IMR-90 (cell line): Measurements from ENCODE around the gene ACOX1. TPM values are rescaled to one million over a fixed set of nuclear protein-coding genes. Genes with fewer than 3 reads are reported as not detected.

Experiments
- ATAC-seq: fragments of 200-7000 bp; cut with Tn5 transposase; 2 replicates; pipeline ENCODE4 v1.9.1; 2020; ENCODE audit warnings: low read depth, mild to moderate bottlenecking, moderate library complexity
- BruUV-seq: library from RNA; stranded (reverse); fragments of 400-500 nt; replicated peaks from 2 replicates; lab custom pipeline; 2021; lab: Mats Ljungman, UMichigan
- CTCF ChIA-PET: fragments of 300-600 bp; formaldehyde crosslinking; extraction: SDS; loops from one replicate; lab custom pipeline; 2021; ENCODE audit warnings: antibody characterized with exemption; lab: Yijun Ruan, JAX
- POLR2A ChIA-PET: fragments of 300-600 bp; sonication (Branson Sonifier 250); formaldehyde crosslinking; loops from one replicate; lab custom pipeline; 2022; ENCODE audit warnings: antibody characterized with exemption; ENCODE audit not compliant: unreplicated experiment; lab: Charles Lee
- DNase-seq: peaks from one replicate; pipeline ENCODE4 v3.0.0; 2013
- H2AFZ ChIP-seq: replicated peaks from 2 replicates; pipeline ENCODE3; 2013; ENCODE audit warnings: low read length, mild to moderate bottlenecking; ENCODE audit not compliant: poor library complexity
- H2AK5ac ChIP-seq: 2 replicates; pipeline ENCODE4 v1.6.1; 2013; ENCODE audit warnings: low read depth, low read length, inconsistent platforms
- H2AK9ac ChIP-seq: replicated peaks from 2 replicates; pipeline ENCODE3; 2013; ENCODE audit warnings: mild to moderate bottlenecking, low read depth, low read length, moderate library complexity; ENCODE audit not compliant: poor library complexity
- H2BK120ac ChIP-seq: 2 replicates; pipeline ENCODE4 v1.6.1; 2013; ENCODE audit warnings: low read depth, low read length, inconsistent platforms
- H2BK15ac ChIP-seq: 3 replicates; pipeline ENCODE4 v1.6.1; 2013; ENCODE audit warnings: low read depth, low read length, inconsistent platforms
- H2BK20ac ChIP-seq: 2 replicates; pipeline ENCODE4 v1.6.1; 2013; ENCODE audit warnings: low read depth, mild to moderate bottlenecking, inconsistent platforms, low read length, moderate library complexity
- H2BK5ac ChIP-seq: 2 replicates; pipeline ENCODE4 v1.6.1; 2013; ENCODE audit warnings: mild to moderate bottlenecking, low read depth, low read length, inconsistent platforms; ENCODE audit not compliant: poor library complexity, severe bottlenecking
- H3K14ac ChIP-seq: replicated peaks from 2 replicates; pipeline ENCODE4 v1.6.1; 2013; ENCODE audit warnings: low read depth, low read length, inconsistent platforms
- H3K18ac ChIP-seq: 2 replicates; pipeline ENCODE4 v1.6.1; 2013; ENCODE audit warnings: low read depth, low read length, control low read depth
- H3K23ac ChIP-seq: 2 replicates; pipeline ENCODE4 v1.6.1; 2013; ENCODE audit warnings: low read depth, low read length, inconsistent platforms
- H3K27ac ChIP-seq: 2 replicates; pipeline ENCODE4 v1.5.1; 2013; ENCODE audit warnings: mild to moderate bottlenecking, control low read depth, low read length; ENCODE audit not compliant: insufficient read depth
- H3K27me3 ChIP-seq: 2 replicates; pipeline ENCODE4 v1.6.1; 2013; ENCODE audit warnings: low read length; ENCODE audit not compliant: control insufficient read depth, insufficient read depth
- H3K36me3 ChIP-seq: 2 replicates; pipeline ENCODE4 v1.6.1; 2013; ENCODE audit warnings: low read length, mixed read lengths; ENCODE audit not compliant: control insufficient read depth, insufficient read depth
- H3K4ac ChIP-seq: 2 replicates; pipeline ENCODE4 v1.6.1; 2013; ENCODE audit warnings: low read depth, low read length, inconsistent platforms
- H3K4me1 ChIP-seq: 2 replicates; pipeline ENCODE4 v1.6.1; 2013; ENCODE audit warnings: low read length, mixed read lengths; ENCODE audit not compliant: control insufficient read depth, insufficient read depth
- H3K4me2 ChIP-seq: 2 replicates; pipeline ENCODE4 v1.6.1; 2013; ENCODE audit warnings: low read depth, mild to moderate bottlenecking, control low read depth, low read length, moderate library complexity
- H3K4me3 ChIP-seq: 2 replicates; pipeline ENCODE4 v1.5.1; 2013; ENCODE audit warnings: low read depth, mild to moderate bottlenecking, control low read depth, low read length, moderate library complexity; ENCODE audit not compliant: insufficient read depth
- H3K56ac ChIP-seq: 2 replicates; pipeline ENCODE4 v1.6.1; 2013; ENCODE audit warnings: low read length, inconsistent platforms; ENCODE audit not compliant: insufficient read depth; ENCODE audit errors: extremely low read depth
- H3K79me1 ChIP-seq, 2 experiments: 2 replicates each; pipeline ENCODE4 v1.6.1; 2013; ENCODE audit warnings: low read length in 2 of 2, inconsistent platforms in 1 of 2, low read depth in 1 of 2
- H3K9ac ChIP-seq: 2 replicates; pipeline ENCODE4 v1.6.1; 2013; ENCODE audit warnings: low read depth, low read length, control low read depth
- H3K9me1 ChIP-seq: 2 replicates; pipeline ENCODE4 v1.6.1; 2013; ENCODE audit warnings: low read length, inconsistent platforms; ENCODE audit not compliant: insufficient read depth
- H3K9me3 ChIP-seq: 2 replicates; pipeline ENCODE4 v1.6.1; 2013; ENCODE audit warnings: low read length; ENCODE audit not compliant: control insufficient read depth, insufficient read depth
- H4K20me1 ChIP-seq: 2 replicates; pipeline ENCODE4 v1.6.1; 2013; ENCODE audit warnings: low read length, inconsistent platforms; ENCODE audit not compliant: insufficient read depth
- H4K5ac ChIP-seq: 2 replicates; pipeline ENCODE4 v1.6.1; 2013; ENCODE audit warnings: mild to moderate bottlenecking, low read depth, low read length, control low read depth
- H4K8ac ChIP-seq, 2 experiments: 2 replicates each; pipeline ENCODE4 v1.6.1; 2013; ENCODE audit warnings: low read depth in 2 of 2, low read length in 2 of 2, control low read depth in 1 of 2, inconsistent platforms in 1 of 2
- H4K91ac ChIP-seq: 2 replicates; pipeline ENCODE4 v1.6.1; 2013; ENCODE audit warnings: low read depth, low read length, inconsistent platforms; ENCODE audit not compliant: insufficient read depth
- ELK1 ChIP-seq: fragments of 150-350 bp; IDR thresholded peaks from 2 replicates; pipeline ENCODE4 v1.6.1; 2016; ENCODE audit warnings: low read depth, mild to moderate bottlenecking, low read length, moderate library complexity, borderline replicate concordance
- MAZ ChIP-seq: IDR thresholded peaks from 2 replicates; pipeline ENCODE4 v1.6.1; 2012; ENCODE audit warnings: low read depth, mild to moderate bottlenecking, low read length, improper control_type of control experiment, moderate library complexity, borderline replicate concordance
- NFE2L2 ChIP-seq: fragments of 150-350 bp; IDR thresholded peaks from 2 replicates; pipeline ENCODE4 v1.6.1; 2016; ENCODE audit warnings: low read depth, mild to moderate bottlenecking, low read length
- RAD21 ChIP-seq: IDR thresholded peaks from 2 replicates; pipeline ENCODE4 v1.6.1; 2012; ENCODE audit warnings: low read length, improper control_type of control experiment
- WGBS, 2 experiments: methylation state at CpG; one replicate each; pipeline versions ENCODE4 v1.1.5 to v1.1.7; 2013; ENCODE audit warnings: missing lambda C conversion rate in 2 of 2; ENCODE audit not compliant: insufficient read length in 1 of 2; ENCODE audit errors: extremely low coverage in 2 of 2; 5-methylcytosine and 5-hydroxymethylcytosine counted together
- dilution Hi-C: fragments of 300-500 bp; cut with HindIII; formaldehyde crosslinking; loops from one replicate; pipeline ENCODE4 v1.14.3; 2018; ENCODE audit warnings: low sequenced_read_pairs; ENCODE audit not compliant: unreplicated experiment
- in situ Hi-C: fragments of 300-500 bp; cut with MboI; formaldehyde crosslinking; loops from 3 replicates; pipeline ENCODE4 v1.14.3; 2019; ENCODE audit warnings: low sequenced_read_pairs, inconsistent platforms, mixed read lengths
- intact Hi-C: fragments of 100-400 bp; cut with micrococcal nuclease; formaldehyde crosslinking; loops from 2 replicates; pipeline ENCODE4 v1.10.0; 2022
- polyA plus RNA-seq, 3 experiments: library from polyadenylated mRNA; depleted of rRNA; stranded (reverse); fragments of >200 nt; gene quantifications; 2 replicates each; pipeline ENCODE4 v1.2.3, GENCODE V29; 2012; ENCODE audit warnings: low replicate concordance in 1 of 3
- total RNA-seq: library from RNA; depleted of rRNA; stranded (reverse); fragments of >200 nt; gene quantifications from 2 replicates; pipeline ENCODE4 v1.2.3, GENCODE V29; 2012
- TF ChIP-seq, protein P1 (sequence below): conservative IDR thresholded peaks from 2 replicates; pipeline ENCODE4 v1.5.1; 2012; ENCODE audit warnings: mild to moderate bottlenecking, low read depth, low read length, improper control_type of control experiment

Gene ACOX1
- total and polyA plus RNA-seq, 2 of the 4 experiments (the other 2 are of a cell fraction): 16.1 to 94.8 TPM

DNA sequence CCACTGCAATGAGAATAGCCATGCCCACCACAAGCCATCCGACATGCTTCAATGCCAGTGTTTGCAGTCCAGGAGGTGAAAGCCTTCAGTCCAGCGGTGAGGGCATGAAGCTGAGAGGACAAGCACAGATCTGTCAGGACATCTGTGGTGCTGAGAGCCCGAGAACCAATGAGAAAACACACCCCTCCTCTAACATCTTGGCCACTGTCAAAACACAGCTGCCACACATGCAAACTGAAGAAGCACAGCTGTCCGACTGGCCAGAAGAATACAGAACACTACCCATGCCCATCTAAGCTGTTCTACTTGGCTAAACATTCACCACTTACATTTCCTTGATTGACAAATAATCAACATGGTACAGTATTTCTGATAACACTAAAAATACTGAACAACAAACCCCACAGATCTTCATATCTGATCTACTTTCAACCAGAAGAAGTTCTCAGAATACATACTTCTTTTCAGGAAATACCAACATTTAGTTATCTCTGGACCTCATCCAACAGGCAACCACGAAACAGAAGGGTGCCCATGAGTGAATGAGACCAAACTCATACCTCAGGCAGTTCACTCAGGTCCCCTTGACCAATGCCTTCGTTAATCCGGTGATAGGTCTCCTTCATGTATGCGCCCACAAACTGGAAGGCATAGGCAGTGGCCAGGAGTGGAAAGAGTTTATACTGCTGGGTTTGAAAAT is 28.0 kb downstream of the ACOX1 start:
- Histone ChIP-seq H3K79me1 (no peaks in the 10 kb centered on the region), H3K36me3 (peaks cover 56% of the 10 kb centered on the region), H3K9me3 (no peaks in the 10 kb centered on the region), H3K4me2 (no peak overlapping the region), H2AFZ (no peak overlapping the region), H3K56ac (no peak overlapping the region), H2BK5ac (no peak overlapping the region), H4K20me1 (peaks cover 6% of the 10 kb centered on the region; the same call in 1 of the 2 replicates), H2AK5ac (no peak overlapping the region), H2AK9ac (peak overlapping the region; percentile 1), H3K14ac (no peak overlapping the region), H2BK20ac (no peak overlapping the region), H3K18ac (no peak overlapping the region), H4K5ac (no peak overlapping the region), H3K4me1 (peaks cover 2% of the 10 kb centered on the region; the same call in 1 of the 2 replicates), H3K23ac (no peak overlapping the region), H2BK15ac (no peak overlapping the region), H2BK120ac (no peak overlapping the region), H4K91ac (no peak overlapping the region), H3K27me3 (no peaks in the 10 kb centered on the region), H3K27ac (peak overlapping the region; percentile 31; the same call in 1 of the 2 replicates), H3K9me1 (peaks cover 4% of the 10 kb centered on the region; the same call in 1 of the 2 replicates), H4K8ac (no peak overlapping the region), H3K9ac (no peak overlapping the region), H3K4me3 (no peak overlapping the region), H3K4ac (no peak overlapping the region)
- no TSS peak for BruUV-seq
- TF ChIP-seq NFE2L2 (no peak), ELK1 (no peak), RAD21 (no peak), MAZ (no peak)
- TF ChIP-seq, protein P1, sequence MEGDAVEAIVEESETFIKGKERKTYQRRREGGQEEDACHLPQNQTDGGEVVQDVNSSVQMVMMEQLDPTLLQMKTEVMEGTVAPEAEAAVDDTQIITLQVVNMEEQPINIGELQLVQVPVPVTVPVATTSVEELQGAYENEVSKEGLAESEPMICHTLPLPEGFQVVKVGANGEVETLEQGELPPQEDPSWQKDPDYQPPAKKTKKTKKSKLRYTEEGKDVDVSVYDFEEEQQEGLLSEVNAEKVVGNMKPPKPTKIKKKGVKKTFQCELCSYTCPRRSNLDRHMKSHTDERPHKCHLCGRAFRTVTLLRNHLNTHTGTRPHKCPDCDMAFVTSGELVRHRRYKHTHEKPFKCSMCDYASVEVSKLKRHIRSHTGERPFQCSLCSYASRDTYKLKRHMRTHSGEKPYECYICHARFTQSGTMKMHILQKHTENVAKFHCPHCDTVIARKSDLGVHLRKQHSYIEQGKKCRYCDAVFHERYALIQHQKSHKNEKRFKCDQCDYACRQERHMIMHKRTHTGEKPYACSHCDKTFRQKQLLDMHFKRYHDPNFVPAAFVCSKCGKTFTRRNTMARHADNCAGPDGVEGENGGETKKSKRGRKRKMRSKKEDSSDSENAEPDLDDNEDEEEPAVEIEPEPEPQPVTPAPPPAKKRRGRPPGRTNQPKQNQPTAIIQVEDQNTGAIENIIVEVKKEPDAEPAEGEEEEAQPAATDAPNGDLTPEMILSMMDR: no peak
- 33% methylated on average over 3 of the region's 8 CpGs; no CpG with 5 or more reads in 1 of the 2 experiments for WGBS, 2 experiments
- DNase-seq (peak; percentile 18), ATAC-seq (peak; percentile 66)
- in situ Hi-C loops (no loop called here), intact Hi-C loops (no loop called here), dilution Hi-C loops (no loop called here)
- ChIA-PET CTCF (no interaction called here), POLR2A (interaction anchor here (0.6 kb wide), 2 partner anchors 22 to 72 kb away, joined by 3 to 6 read pairs; partner anchors contain the start of gene TRIM47)
